GM21529 (cell line): Measurements from ENCODE around the gene TNFAIP8L3.

ENCODE experiments used
- ATAC-seq: cut with Tn5 transposase; IDR thresholded peaks from one replicate; pipeline ENCODE4 v1.9.1; 2021; ENCODE audit not compliant: unreplicated experiment

The TNFAIP8L3 gene

DNA sequence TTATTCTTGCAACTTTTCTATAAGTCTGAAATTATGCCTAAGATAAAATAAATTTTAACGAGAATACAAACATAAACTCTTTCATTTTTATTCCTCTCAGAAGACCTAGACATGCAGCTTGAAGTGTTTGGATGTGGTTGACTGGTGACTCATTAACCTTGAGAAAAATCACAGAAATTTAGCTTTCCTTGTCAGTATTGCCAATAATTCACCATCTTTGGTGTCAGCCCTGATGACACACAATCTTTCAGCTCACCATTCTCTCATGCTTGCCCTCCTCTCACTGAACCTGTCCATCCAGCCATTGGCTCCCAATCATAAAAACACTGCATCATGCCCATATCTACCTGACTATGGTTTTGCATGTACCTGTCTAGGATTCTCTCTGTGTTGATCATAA is 22.6 kb upstream of the TNFAIP8L3 start:
- ATAC-seq: no peak

DNA sequence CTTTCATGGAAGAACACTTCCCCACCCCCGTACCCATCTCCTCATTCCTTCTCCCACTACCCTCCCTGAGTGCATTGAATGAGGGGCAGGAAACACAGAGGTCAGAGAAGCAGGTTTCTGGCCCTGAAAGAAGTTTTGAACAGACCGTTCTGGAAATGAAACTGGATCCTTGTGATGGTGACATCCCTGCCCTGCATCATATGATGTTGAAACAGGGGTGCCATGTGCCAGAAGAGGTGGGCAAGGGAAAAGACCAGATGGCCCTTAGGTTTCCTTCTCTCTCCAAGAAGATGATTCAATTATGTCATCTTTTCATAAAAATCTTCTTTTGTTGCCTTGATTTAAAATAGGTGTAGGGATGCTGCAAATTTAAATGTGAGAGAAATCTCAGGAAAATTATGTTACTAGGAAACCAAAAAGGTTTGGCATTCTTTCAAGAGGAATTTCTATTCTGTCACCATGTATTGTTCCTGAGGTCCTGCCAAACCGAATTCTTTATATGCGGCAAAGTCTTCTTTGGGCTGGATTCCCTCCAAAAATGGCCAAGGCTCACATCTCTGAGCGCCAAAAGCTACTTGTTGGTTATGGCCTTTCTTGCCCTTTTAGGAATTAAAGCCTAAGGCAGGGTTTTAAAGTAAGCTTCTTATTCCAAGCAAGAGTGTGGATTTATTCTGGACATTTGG is 19.9 kb upstream of the TNFAIP8L3 start:
- no peak for ATAC-seq

DNA sequence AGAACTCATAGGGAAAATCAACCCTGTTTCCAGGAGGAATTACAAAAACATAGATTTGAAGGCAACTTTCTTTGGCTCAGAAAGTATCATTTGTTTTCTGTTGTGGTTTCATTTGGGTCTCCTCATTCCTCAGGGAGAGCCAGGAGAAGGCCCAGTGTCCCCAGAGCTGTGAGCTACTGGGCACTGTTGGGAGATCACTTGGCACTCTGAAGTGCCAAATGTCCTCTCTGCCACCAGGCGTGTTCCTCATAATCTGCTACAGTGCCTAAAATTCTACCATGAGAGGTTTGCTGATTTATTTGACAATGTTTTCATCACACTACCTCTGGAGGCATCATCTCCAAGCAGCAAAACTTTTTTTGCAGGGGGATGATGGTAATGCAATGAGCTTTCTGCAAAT is 17.4 kb upstream of the TNFAIP8L3 start:
- no peak for ATAC-seq

- no peak for ATAC-seq
Observed at GRCh38 chr15:51111061-51111460, 16.4 kb upstream of the TNFAIP8L3 start.

DNA sequence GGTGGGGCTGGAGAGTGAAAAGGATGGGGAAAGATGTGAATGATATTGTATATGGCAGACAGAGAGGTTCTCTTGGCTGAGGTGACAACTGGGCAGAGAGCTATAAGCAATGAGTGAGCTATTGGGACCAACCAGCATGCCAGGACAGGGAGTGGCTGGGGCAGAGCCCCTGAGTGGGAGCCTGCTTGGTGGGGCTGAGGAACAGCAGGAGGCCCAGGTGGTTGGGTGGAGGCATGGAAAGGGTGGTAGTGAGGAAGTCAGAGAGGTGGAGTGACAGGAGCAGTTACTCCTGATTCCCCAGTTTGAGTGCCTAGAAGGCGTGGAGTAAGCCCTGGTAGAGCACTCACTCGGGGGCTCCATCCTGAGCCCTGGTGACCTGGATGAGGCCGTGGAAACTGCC is 15.5 kb upstream of the TNFAIP8L3 start:
- ATAC-seq: no peak

DNA sequence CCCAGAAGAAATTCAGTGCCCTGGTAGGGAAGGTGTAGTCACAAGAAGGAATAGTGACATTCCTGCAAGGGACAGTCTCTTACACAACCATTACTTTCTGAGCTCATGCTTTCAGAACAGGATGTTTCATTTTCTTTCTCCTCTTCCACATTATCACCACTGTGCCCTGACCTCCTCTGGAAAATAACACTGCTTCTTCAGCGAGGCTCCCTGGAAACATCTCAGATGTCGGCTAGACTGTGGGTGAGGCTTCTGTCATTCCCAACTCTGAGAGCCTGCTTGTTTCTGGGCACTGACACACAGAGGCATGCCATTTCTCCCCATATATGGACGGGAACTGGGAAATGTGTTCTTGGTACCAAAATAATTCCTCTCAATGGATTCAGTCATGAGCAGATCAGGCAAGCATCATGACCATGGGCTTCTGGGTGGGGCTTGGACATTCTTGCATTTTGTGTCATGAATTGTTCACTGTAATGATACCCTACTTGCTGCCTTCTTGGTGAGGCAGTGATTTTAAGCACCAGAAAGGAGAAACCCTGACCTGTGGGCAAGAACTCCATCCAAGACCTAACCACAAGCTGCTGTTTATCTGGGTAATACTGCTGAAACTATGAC is 14.3 kb upstream of the TNFAIP8L3 start:
- ATAC-seq: no peak

DNA sequence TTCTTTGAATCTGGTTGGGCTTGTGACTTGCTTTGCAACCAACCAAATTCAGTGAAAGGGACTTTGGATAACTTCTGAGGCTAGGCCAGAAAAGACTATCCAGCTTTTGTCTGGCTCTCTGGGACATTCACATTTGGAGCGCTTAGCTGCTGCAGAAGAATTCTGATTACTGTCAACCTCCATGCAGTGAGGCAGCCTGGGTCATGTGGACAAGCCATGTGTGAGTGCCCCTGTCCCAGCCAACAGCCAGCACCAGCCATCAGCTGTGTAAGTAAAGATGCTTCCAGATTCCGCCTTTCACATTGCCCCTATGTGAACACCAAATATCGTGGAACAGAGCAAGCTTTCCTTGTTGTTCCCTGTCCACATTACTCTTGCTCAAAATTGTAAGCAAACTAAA is 12.9 kb upstream of the TNFAIP8L3 start:
- ATAC-seq: no peak

- no peak for ATAC-seq
Observed at GRCh38 chr15:51106481-51106880, 11.8 kb upstream of the TNFAIP8L3 start.

DNA sequence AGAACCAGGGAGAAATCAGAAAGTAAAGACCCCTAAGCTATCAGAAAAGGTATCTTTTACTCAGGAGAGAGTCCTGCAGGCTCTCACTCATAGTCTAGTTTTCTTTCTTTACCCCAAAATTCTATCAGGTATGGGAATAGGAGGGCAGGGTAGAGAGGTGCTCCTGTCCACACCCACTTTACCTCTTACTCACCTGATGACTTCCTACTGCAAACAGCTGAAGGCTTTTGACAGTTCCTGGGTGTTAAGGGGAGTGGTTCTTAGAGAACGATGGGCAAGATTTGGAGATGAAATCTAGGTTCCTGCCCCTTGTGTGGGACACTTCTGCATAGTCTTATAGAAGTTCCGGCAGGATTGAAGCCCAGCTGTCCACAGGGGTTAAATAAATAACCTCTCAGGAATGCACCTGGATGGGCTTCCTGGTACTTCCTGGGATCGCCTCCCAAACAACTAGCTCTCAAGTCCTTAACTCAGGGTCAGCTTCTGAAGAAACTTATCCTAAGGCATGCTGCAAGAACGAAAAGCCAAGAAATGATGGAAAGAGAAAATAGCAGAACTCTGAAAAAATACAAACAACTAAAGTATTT is 10.8 kb upstream of the TNFAIP8L3 start:
- ATAC-seq: no peak

DNA sequence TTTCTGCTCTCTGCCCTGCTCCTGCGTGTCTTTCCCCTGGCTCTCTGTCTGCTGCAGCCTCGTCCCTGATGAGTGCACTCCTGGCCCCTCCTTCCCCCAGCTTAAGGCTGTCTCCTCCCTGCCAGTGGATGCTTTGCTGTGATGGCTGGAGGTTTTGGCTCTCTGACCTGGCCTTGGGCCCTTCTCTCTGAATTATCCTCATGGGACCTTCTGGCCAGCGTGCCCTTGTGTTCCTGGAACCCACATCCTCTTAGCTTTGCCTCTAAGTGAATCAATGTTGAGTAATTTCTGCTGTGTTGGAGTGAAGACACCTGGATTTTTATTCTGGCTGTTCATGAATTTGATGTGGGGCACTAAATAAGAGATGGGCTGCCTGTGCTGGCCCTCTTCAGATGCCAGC is 9.8 kb upstream of the TNFAIP8L3 start:
- no peak for ATAC-seq

DNA sequence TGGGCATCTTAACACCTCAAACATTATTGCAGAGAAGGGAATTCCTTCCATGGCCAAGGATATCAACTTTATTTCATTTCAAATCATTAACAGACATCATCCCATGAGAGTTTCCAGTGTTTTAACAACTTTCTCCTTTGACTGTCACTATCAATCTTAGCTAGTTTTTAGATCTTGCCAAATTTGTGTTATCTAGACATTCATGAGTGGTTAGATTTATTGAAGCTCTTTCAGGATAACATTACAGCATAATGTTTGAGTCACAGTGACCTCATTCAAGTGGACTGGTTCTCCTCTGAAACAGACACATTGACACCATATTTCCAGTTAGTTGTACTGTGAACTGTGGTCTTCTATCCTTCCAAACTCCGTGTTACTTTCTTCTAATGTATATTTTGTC is 8.6 kb upstream of the TNFAIP8L3 start:
- no peak for ATAC-seq

DNA sequence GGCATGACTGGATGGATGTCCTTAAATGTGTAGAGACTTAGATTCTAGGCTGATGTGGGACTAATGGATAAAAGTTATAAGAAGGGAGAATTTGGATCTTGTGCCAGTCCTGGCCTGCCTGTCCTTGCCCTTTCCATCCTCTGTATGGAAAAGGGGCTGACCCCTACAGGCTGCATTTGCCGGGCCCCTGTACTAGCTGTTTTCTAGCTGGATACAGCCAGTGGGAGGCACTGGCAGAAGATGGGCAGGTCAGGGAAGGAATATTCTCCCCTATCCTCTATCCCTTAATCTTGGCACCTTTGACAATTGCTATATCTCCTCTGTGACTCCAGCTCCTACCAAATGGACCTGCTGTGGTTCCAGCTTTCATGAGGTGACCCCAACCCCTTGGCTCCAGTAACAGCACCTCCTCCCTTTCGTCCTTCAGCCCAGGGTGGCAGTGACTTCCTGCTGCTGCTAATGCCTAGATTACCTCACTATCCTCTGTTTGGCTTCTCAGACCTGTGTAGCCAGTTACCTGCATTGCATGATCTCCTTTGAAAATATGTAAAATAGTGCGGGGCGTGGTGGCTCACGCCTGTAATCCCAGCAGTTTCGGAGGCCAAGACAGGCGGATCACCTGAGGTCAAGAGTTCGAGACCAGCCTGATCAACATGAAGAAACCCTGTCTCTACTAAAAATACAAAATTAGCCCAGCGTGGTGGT is 6.2 kb upstream of the TNFAIP8L3 start:
- ATAC-seq: no peak

DNA sequence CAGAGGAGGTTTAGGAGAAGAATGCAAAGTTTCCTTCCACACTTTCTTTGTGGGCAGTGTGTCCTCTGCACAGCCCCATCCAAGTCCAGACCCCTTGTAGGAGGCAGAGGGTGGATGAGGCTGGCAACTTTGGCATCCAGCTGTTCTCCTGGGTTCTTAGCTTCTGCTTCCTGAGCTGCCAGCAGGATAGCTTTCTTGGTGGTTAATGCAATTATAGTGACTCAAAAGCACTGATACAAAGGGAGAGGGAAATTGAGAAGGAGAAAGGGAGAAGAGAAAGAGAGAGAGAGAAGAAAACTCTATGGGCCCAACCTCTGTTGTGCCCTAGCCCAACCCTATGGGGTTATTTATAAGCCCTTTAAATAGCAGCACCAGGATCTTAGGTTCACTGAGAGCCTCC is 4.5 kb upstream of the TNFAIP8L3 start:
- no peak for ATAC-seq

DNA sequence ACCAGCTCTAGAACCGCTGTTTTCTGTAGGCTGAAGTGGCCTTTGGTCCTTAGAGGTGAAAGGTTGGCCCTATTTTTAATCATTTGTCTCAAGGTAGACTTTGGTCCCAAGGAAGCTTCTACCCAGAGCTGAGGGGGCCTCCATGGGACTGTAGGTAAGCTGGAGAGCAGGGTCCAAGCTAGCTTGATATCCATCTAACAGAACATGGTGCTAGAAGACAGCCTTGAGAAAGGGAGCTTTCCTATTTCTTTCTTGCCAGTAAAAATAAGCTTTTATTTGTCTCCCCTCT is 3.6 kb upstream of the TNFAIP8L3 start:
- ATAC-seq: no peak

DNA sequence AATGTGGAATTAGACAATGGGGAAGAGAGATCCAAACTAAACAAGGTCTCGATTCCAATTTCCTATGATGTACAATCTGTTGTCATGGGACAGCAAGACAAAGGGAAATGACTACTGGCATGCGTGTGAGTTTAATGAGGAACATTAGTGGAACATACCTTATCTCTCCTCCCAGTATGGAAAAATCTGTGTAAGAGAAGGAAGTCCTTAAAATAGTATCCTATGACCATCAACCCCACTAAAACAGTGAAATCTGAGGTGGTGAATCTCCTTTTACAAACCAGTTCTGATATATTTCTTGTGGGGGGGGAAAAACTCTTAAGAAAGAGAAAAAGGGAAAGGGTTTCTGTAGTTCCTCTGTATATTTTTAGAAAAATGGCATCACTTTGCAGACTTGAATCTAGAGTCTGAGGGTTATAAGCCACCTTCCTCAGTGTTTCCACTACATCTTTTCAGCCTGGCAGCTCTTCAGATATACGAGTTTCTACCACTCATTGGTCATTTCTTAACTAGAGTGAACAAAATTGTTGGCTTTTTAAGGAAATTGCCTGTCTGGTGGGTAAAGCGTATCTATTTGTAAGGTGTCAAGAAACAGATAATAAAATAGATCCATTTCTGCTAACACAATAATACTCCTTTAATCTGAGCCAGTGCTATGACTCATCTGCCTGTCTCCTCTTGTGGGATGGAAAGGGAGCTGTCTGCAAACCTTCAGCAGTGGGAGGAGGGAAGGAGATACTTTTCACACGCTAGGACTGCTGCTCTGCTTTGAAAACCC is 3.0 kb upstream of the TNFAIP8L3 start:
- no peak for ATAC-seq

- ATAC-seq: no peak
Observed at GRCh38 chr15:51096976-51097375, 2.3 kb upstream of the TNFAIP8L3 start.

GRCh38 chr15:51095681-51096331 is 1.1 kb upstream of the TNFAIP8L3 start:
- no peak for ATAC-seq

- no peak for ATAC-seq
Observed at GRCh38 chr15:51093839-51094605, 684 bp downstream of the TNFAIP8L3 start.

DNA sequence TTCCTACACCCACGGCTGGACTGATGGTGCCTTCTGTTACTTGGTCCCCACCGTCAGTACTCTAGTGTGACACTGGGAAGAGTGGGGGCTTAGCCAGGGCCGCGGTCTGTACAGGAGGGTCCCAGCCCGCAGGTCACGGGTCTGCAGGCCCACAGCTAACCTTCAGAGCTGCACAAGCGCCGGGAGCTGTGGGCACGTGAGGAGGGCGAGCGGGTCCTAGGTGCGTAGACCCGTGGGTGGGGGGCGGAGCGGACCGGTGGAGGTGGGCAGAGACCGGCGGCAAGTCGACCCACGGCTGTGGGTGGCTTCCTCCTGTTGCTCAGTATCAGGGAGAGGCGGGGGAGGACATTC is 1.2 kb downstream of the TNFAIP8L3 start:
- no peak for ATAC-seq

DNA sequence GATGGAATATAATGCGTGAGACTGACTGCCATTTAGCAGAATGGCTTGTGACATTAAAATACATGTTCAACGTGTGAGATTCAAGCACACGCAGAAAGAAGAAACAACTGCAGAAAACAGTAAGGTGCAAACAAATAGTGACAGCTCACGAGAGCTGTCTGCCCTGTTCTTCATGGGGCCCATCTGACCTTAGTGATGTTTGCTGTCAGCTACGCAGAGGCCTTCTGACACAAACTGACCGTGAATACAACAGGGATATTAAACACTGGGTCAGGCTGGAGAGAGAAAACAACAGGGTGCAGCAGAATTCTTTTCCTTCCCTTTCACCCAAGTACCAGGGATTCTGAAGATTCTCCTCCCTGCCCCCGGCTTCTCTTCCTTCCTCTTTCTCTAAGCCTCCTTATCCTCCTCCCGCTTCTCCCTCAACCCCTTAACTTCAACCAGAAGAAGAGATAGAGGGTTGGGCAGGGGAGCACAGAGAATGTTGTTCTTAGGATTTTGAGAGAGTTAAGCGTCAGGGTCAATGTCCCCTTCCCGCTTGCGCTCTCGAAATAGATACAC is 2.1 kb downstream of the TNFAIP8L3 start:
- ATAC-seq: no peak
